Activated CD8-positive, alpha-beta memory T cell treated with anti-CD3 and anti-CD28 coated beads for 36 hours (primary cell): ENCODE measurements around the gene NUP153. TPM values are rescaled to one million over a fixed set of nuclear protein-coding genes. Genes with fewer than 3 reads are reported as not detected.
"Not testable (repeated sequence)": the region's sequence is repeated elsewhere in the genome, so short reads cannot be mapped to it uniquely, and the experiment has no call there.

Experiments used
- CTCF ChIA-PET: fragments of 350-600 bp; sonication (Branson Sonifier 250); formaldehyde crosslinking; loops from one replicate; lab custom pipeline; 2021; ENCODE audit warnings: antibody characterized with exemption; lab: Charles Lee
- POLR2A ChIA-PET: fragments of 350-600 bp; sonication (Branson Sonifier 250); formaldehyde crosslinking; loops from one replicate; lab custom pipeline; 2021; ENCODE audit warnings: antibody characterized with exemption; lab: Charles Lee
- total RNA-seq, 2 experiments: library from RNA; stranded (reverse); gene quantifications; one replicate each; pipeline ENCODE4 v1.2.3, GENCODE V29; 2021

Gene NUP153
- total RNA-seq, 2 experiments from 2014 or later, result 98.5 to 99.7 TPM

DNA sequence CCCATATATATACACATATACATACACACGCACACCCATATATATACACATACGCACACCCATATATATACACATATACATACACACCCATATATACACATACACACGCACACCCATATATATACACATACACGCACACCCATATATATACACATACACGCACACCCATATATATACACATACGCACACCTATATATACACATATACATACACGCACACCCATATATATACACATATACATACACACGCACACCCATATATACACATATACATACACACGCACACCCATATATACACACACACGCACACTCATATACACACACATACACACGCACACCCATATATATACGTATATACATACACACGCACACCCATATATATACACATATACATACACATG lies 120.1 kb downstream of the NUP153 start:
- CTCF ChIA-PET, POLR2A ChIA-PET: not testable (repeated sequence)

DNA sequence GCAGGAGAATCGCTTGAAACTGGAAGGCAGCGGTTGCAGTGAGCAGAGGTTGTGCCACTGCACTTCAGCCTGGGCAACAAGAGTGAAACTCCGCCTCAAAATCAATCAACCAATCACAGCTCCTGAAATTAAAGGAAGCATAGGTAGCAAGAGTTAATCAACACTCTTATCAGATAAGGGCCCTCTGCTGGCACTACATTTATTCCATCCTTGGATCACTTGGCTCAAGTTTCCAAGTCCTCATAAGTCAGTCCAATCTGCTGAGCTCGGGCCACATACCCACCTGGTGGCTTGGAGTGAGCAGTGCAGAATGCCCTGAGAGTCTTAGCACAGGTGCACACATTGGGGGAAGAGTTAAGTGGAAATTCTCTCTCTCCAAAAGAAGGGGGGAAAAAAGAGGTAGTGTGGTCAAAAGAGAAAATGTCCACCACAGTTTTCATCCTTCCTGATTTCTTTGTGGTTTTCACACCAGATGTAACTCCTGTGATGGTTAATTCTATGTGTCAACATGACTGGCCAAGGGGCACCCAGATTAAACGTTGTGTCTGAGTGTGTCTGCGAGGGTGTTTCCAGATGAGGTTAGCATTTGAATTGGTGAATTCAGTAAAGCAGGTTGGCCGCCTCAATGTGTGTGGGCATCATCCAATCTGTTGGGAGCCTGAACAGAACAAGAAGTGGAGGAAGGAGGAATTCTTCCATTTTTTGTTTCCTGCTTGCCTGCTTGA lies 120.8 kb downstream of the NUP153 start:
- ChIA-PET POLR2A (no interaction called here), CTCF (no interaction called here)

- CTCF ChIA-PET, result interaction anchor here (1.0 kb wide), 2 partner anchors 140 to 226 kb away, joined by 3 read pairs; no protein-coding TSS in a partner anchor
- POLR2A ChIA-PET, result no interaction called here
Measured at GRCh38 chr6:17584241-17584803, 122.4 kb downstream of the NUP153 start.

- ChIA-PET CTCF (interaction anchor here (1.0 kb wide), 2 partner anchors 140 to 227 kb away, joined by 3 read pairs; no protein-coding TSS in a partner anchor), POLR2A (no interaction called here)
Measured at GRCh38 chr6:17583811-17584210, 122.9 kb downstream of the NUP153 start.

- CTCF ChIA-PET, result interaction anchor here (1.0 kb wide), 1 partner anchor 223 kb away, joined by 7 read pairs; no protein-coding TSS in a partner anchor
- POLR2A ChIA-PET, result not testable (repeated sequence)
Measured at GRCh38 chr6:17581282-17581681, 125.4 kb downstream of the NUP153 start.

DNA sequence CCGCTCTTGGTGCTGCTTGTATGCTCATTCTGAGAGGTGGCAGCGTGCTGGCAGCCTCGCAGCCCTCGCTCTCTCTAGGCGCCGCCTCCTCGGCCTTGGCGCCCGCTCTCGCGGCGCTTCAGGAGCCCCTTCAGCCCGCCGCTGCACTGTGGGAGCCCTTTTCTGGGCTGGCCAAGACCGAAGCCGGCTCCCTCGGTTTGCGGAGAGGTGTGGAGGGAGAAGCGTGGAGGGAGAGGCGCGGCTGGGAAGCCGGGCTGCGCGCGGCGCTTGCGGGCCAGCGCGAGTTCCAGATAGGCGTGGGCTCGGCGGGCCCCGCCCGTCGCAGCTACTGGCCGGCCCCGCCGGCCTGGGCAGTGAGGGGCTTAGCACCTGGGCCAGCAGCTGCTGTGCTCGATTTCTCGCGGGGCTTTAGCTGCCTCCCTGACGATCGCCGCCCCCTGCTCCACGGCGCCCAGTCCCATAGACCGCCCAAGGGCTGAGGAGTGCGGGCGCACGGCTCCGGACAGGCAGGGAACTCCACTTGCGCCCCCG lies 126.1 kb downstream of the NUP153 start:
- ChIA-PET CTCF (no interaction called here), POLR2A (no interaction called here)

GRCh38 chr6:17577059-17577458 lies 129.7 kb downstream of the NUP153 start:
- POLR2A ChIA-PET, result no interaction called here

GRCh38 chr6:17574866-17575560 lies 131.7 kb downstream of the NUP153 start:
- ChIA-PET CTCF (interaction anchor here (0.6 to 0.7 kb wide), 2 partner anchors 64 to 239 kb away, joined by 4 read pairs; no protein-coding TSS in a partner anchor), POLR2A (no interaction called here)

More at GRCh38 chr6:17577059-17577458, 129.7 kb downstream of the NUP153 start:
- CTCF ChIA-PET, result no interaction called here

DNA sequence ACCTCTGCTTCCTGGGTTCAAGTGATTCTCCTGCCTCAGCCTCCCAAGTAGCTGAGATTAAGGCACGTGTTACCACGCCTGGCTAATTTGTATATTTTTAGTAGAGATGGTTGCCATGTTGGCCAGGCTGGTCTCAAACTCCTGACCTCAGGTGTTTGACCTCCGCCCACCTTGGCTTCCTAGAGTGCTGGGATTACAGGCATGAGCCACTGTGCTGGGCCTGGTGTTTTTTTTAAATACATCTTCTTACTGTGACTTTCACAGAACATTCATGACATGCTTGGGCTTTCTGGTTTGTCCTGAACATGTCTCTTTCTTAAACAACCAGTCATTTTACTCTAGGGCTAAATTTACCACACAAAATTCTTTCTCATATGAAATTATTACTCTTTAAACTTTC lies 141.3 kb downstream of the NUP153 start:
- CTCF ChIA-PET, result no interaction called here
- POLR2A ChIA-PET, result no interaction called here

Other genes with a start within 250 kb of the NUP153 start
- 1 to 10 TPM; 3.8 to 3.9 TPM for gene FAM8A1, start 106.6 kb downstream of the NUP153 start, total RNA-seq